ENCODE results near the gene EEA1.

GRCh38 chr12:92879698-92880322 lies 49.3 kb downstream of the EEA1 start:
- TF ChIP-seq CTCF (IDR thresholded peaks at IDR 0.05), result no peak
- no peak for TF ChIP-seq EZH2 (IDR thresholded peaks at IDR 0.05)

Measured in neural progenitor cell (in vitro differentiated cells).